ENCODE results near the gene DNAJC5.
A peak's percentile ranks its signal among the peaks of the same experiment; 100 is the strongest.
"Not testable (repeated sequence)": the region's sequence is repeated elsewhere in the genome, so short reads cannot be mapped to it uniquely, and the experiment has no call there.

DNAJC5 gene

DNA sequence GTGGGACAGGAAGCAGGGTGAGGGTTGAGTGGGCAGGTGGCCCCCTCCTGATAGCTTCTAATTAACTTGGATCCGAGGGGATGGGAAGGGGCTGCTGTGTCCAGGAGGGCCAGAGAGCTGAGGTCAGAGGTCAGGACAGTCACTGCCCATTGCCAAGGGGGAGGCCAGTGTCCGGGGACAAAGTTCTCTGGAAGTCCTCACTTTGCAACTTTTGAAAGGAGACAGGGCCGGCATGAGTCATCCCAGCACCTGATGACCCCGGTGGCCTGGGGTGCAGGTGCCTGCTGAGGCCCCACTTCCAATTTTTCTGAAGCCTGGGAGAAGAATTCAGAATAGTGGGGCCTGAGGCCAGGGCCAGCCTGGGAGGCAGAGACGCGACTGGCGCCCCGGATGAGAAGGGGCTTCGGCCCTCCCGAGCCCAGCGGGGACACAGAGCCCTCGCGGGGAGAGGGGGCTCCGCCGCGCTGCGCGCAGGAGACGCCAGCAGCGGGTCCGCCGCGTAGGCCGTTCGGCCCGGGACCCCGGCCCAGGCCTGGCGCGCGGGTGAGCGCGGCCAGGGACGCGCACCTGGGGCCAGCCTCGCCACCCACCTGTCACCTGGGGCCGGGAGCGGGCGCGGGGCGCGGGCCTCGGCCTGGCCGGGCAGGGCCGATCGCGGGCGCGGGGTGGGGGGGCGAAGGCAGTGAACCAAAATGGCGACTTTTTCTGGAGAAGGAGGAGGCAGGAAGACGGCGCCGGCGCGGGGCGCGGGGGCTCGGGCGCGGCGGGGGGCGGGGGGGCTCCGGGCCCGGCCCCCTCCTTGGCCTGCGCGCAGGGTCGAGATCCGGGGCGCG, 74.2 kb downstream of the DNAJC5 start:
- no peak for DNase-seq (ENCODE audit: low read depth)
- TF ChIP-seq, protein P1, sequence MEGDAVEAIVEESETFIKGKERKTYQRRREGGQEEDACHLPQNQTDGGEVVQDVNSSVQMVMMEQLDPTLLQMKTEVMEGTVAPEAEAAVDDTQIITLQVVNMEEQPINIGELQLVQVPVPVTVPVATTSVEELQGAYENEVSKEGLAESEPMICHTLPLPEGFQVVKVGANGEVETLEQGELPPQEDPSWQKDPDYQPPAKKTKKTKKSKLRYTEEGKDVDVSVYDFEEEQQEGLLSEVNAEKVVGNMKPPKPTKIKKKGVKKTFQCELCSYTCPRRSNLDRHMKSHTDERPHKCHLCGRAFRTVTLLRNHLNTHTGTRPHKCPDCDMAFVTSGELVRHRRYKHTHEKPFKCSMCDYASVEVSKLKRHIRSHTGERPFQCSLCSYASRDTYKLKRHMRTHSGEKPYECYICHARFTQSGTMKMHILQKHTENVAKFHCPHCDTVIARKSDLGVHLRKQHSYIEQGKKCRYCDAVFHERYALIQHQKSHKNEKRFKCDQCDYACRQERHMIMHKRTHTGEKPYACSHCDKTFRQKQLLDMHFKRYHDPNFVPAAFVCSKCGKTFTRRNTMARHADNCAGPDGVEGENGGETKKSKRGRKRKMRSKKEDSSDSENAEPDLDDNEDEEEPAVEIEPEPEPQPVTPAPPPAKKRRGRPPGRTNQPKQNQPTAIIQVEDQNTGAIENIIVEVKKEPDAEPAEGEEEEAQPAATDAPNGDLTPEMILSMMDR (conservative IDR thresholded peaks at IDR 0.05; ENCODE audit: low read depth, low read length) = no peak
- H3K4me3 ChIP-seq (ENCODE audit: low read depth, low read length) = peak overlapping the region; percentile 67

DNA sequence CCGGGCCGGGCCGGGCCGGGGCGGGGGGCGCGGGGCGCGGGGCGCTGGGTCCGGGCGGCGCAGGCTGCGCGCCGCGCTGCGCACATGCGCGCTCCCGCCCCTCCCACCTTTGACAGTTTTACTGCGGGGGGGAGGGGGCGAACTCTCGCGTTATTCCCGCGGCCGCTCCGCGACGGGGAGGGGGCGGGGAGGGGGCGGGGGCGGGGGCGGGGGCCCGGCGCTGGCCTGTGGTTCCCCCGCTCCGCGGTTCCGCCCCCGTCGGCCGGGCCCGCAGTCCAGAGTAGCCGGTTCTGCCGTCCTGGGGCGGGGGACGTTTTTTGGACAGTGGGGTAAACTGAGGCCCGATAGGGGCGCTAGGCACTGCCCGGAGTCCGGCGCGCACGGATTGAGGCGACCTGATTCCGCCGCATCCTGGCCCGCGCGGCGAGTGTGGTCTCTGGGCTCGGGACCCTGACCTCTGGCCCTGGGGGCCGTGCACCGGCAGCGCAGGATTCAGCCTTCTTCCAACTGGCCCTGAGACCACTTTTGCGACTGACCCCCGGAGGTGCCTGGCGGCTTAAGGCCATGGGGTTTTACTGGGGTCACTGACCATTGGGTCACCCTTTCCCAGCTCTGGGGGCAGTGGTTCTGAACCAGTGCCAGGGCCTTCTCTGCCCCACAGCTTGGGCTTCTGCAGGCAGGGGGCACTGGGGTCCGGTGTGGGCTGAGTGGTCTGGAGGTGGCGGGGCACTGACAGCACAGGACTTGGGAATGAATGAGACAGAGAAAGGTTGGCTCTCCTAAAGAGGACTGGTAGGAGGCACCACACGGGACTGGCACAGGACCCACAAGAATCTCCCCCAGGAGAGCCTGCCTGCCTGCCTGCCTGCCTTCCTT, 75.2 kb downstream of the DNAJC5 start, which contains the start of gene ZNF512B:
ZNF512B (minus strand) TSS at position 93 of the 876 bp plus-strand sequence. CDS start 1,980 bp downstream, outside the sequence.
- peak; percentile 60 for DNase-seq (ENCODE audit: low read depth)
- peak within 1 kb of the TSS; percentile 67 for H3K4me3 ChIP-seq (ENCODE audit: low read depth, low read length)
- TF ChIP-seq, protein P1 (conservative IDR thresholded peaks at IDR 0.05; ENCODE audit: low read depth, low read length) = no peak

DNA sequence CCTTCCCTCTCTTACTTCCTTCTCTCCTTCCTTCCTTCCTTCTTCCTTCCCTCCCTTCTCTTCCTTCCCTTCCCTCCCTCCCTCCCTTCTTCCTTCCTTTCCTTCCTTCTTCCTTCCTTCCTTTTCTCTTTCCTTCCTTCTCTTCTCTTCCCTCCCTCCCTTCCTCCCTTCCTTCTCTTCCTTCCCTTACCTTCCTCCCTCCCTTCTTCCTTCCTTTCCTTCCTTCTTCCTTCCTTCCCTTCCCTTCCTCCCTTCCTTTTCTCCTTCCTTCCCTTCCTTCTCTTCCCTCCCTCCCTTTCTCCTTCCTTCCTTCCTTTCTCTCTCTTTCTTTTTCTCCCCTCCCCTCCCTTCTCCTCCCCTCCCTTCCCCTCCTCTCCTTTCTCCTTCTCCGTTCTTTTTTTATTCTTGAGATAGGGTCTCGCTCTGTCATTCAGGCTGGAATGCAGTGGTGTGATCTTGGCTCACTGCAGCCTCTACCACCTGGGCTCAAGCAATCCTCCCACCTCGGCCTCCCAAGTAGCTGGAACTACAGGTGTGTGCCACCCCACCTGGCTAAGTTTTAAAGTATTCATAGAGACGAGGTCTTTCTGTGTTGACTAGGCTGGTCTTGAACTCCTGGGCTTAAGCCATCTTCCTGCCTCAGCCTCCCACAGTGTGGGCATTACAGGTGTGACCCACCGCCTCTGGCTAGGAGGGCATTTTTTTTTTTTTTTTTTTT, 75.9 kb downstream of the DNAJC5 start:
- no peak for DNase-seq (ENCODE audit: low read depth)
- TF ChIP-seq, protein P1 (conservative IDR thresholded peaks at IDR 0.05; ENCODE audit: low read depth, low read length) = no peak
- no peak overlapping the region for H3K4me3 ChIP-seq (ENCODE audit: low read depth, low read length)

DNA sequence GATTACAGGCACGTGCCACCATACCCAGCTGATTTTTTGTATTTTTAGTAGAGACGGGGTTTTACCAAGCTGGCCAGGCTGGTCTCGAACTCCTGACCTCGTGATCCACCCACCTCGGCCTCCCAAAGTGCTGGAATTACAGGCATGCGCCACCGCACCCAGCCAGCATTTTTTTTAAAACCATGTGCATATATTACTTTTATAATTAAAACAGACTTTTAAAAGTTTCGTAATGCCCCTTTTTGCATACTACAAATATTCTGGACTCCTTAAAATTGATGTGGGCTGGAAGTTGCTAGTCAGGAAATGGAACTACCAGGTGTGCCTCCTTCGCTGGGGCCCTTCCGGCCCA, 77.0 kb downstream of the DNAJC5 start:
- not testable (repeated sequence) for H3K4me3 ChIP-seq (ENCODE audit: low read depth, low read length); DNase-seq (ENCODE audit: low read depth)

DNA sequence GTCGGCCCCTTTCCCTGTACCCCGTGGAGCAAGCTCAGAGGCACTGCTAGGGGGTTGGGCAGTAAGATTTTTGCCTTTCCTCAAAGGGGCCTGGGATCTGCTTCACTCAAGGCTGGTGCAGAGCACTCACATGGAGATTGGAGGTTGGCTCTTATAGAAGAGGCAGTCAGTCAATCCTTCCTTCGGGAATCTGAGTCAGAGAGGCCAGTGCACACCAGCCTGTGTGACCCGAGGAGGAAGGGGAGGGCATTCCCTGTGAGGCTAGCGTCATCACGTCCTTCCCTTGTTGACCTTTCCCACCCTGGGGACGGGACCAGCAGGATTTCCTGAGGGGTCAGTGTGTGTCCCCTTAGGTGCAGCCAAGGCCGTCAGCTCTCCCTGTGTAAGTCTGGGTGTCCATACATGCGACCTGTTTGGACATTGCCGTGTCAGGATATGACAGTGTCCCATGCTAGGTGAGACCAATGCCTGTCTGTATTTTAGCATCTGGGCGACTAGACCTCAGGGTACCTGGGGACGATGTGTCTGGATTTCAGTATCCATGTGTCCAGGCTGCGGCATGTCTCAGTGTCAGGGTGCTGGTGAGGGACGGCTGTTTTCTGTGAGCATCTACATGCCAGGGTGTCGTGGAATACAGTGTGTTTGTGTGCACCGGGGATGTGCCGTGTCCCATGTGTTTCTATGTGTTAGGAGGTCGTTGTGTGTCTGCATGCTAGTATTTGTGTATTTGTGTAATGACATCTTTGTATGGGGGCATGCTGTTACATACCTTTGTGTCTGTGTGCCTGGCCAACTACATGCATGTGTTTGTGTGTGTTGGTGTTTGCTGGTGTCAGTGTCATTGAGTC, 77.6 kb downstream of the DNAJC5 start:
- no peak for DNase-seq (ENCODE audit: low read depth)
- TF ChIP-seq, protein P1 (conservative IDR thresholded peaks at IDR 0.05; ENCODE audit: low read depth, low read length) = no peak
- no peak overlapping the region for H3K4me3 ChIP-seq (ENCODE audit: low read depth, low read length)

DNA sequence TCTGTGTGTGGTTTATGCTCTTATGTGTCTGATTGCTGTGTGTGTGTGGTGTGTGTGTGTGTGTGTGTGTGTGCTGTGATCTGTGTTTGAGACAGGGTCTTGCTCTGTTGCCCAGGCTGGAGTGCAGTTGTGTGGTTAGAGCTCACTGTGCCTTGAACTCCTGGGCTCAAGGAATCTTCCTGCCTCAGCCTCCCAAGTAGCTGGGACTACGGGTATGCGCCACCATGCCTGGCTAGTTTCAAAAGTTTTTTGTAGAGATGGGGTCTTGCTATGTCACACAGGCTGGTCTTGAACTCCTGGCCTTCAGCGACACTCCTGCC, 78.2 kb downstream of the DNAJC5 start:
- TF ChIP-seq, protein P1 (conservative IDR thresholded peaks at IDR 0.05; ENCODE audit: low read depth, low read length) = no peak
- H3K4me3 ChIP-seq (ENCODE audit: low read depth, low read length) = no peak overlapping the region
- DNase-seq (ENCODE audit: low read depth) = no peak
